GM18508 (cell line): Measurements from ENCODE around the gene NOC4L.
A peak's percentile ranks its signal among the peaks of the same experiment; 100 is the strongest.
"Not testable (repeated sequence)": the region's sequence is repeated elsewhere in the genome, so short reads cannot be mapped to it uniquely, and the experiment has no call there.

ENCODE experiments used
- ATAC-seq: cut with Tn5 transposase; IDR thresholded peaks from one replicate; pipeline ENCODE4 v1.9.1; 2021; ENCODE audit warnings: moderate number of reproducible peaks; ENCODE audit not compliant: insufficient read depth, unreplicated experiment

The NOC4L gene

DNA sequence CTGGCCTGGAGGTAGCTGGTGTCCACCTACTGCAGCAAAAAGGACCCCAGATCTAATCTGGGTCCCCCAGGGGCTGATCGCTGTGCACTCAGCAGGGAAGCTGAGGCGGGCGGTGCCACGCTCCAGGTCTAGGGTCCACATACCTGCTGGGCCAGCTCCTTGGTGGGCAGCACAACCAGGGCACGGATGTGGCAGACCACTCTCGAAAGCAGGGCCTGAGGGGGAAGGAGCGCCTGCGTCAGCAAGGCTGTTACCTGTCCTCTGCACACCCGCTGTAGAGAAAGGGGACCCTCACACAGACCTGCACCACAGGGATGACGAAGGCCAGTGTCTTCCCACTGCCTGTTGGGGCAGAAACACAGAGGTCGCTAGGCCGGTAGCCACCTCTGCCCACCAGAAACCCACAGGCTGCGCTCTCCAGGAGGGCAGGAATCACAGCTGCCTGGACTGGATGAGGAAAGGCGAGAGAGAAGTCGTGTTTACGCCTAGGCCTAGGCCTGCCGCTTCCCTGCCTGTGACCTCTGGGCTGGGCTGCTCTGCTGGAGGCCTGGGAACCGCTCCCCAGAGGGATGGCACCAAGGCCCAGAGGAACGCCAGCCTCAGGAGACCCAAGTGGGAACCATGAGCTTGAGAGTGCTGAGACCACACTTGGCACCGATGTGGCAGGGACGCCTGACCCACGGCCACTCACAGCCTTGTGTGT, 2.1 kb upstream of the NOC4L start:
- no peak for ATAC-seq

GRCh38 chr12:132142679-132143335, 1.4 kb upstream of the NOC4L start:
- no peak for ATAC-seq

- ATAC-seq, result peak; percentile 9
Measured at GRCh38 chr12:132143336-132144071, 753 bp upstream of the NOC4L start.

DNA sequence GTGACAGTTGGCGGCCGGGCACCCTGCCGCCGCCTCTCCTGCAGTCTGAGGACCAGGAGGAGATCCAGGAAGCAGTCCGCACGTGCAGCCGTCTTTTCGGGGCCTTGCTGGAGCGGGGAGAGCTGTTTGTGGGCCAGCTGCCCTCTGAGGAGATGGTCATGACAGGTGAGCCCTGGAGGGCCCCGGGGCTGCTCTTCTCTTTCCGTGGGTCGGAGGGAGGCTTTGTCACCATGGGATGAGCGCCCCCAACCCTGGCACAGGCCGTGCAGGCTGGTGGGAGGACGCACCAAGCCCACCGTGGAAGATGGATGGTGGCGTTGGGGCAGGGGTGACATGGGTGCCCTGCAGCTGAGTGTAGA, 532 bp downstream of the NOC4L start:
- no peak for ATAC-seq

- no peak for ATAC-seq
Measured at GRCh38 chr12:132145334-132145733, 1.1 kb downstream of the NOC4L start.

DNA sequence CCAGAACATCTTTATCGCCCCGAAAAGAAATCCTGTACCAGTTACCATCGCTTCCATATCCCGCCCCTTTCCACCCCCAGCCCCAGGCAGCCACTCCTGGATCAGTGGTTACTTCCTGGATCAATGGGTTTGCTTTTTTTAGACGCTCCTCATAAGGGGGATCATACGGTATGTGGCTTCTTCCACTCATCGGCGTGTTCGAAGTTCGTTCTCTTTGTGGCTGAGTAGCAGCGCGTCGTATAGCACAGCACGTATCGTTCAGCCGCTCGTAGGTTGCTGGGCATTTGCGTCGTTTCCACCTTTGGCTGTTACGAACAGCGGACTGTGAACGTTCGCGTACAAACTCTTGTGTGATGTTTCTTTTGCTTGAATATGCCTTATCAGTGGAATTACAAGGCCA, 1.8 kb downstream of the NOC4L start:
- ATAC-seq, result no peak

GRCh38 chr12:132146772-132147422, 2.6 kb downstream of the NOC4L start:
- ATAC-seq, result no peak

DNA sequence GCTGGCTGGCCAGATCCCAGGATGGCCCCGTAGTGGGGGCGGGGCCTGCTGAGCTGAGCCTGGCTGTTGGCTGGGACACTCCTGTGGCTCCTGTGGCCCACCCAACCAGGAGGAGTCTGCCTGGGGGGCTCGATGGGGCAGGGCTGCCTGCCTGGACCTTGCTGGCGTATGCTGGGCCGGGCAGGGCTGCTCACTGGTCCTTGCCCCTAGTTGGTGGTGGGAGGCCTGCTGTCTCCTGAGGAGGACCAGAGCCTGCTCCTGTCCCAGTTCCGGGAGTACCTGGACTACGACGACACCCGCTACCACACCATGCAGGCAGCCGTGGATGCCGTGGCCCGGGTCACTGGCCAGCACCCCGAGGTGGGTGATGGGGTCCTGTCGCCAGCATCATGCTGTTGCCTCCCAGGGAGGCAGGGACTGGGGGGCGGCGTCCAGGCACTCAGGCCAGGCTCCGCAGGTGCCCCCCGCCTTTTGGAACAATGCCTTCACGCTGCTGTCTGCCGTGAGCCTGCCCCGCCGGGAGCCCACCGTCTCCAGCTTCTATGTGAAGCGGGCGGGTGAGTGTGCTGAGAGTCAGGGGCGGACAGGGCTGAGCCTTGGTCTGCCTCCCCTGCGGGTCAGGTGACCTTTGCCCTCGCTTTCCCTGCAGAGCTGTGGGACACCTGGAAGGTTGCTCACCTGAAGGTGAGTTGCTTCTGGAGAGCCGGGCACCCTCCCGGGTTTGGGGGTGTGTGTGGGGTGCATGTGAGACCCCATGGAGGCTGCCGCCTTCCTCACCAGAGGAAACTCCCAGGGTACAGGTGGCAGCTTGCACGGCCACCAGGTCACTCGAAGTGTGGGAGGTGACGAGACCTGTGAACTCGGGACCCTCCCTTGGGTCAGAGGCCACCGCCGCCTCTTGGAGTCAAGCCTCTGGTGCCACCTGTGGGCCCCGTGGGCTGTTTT, 3.4 kb downstream of the NOC4L start:
- ATAC-seq, result no peak

GRCh38 chr12:132148368-132149045, 4.2 kb downstream of the NOC4L start:
- no peak for ATAC-seq

DNA sequence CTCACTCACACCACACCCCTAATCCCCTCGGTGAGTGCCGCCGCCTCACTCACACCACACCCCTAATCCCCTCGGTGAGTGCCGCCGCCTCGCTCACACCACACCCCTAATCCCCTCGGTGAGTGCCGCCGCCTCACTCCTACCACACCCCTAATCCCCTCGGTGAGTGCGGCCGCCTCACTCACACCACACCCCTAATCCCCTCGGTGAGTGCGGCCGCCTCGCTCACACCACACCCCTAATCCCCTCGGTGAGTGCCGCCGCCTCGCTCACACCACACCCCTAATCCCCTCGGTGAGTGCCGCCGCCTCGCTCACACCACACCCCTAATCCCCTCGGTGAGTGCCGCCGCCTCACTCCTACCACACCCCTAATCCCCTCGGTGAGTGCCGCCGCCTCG, 5.3 kb downstream of the NOC4L start:
- not testable (repeated sequence) for ATAC-seq

- no peak for ATAC-seq
Measured at GRCh38 chr12:132150780-132151144, 6.5 kb downstream of the NOC4L start.

DNA sequence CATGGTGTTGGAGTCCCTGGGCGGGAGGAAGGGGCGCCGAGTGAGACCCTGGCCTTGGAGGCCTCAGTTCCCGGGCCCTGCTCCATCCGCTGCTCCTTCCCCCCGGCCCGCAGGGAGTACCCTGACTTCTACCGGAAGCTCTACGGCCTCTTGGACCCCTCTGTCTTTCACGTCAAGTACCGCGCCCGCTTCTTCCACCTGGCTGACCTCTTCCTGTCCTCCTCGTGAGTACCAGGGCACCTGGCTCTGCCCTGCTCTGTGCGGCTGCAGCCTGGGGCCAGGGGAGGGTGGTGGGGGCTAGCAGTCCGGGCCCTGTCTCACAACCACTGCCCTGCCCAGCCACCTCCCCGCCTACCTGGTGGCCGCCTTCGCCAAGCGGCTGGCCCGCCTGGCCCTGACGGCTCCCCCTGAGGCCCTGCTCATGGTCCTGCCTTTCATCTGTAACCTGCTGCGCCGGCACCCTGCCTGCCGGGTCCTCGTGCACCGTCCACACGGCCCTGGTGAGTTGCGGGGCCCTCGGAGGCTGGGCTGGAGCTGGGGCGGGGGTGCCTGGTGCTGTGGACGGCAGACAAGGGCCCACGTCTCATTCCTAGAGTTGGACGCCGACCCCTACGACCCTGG, 7.0 kb downstream of the NOC4L start:
- ATAC-seq, result no peak

- ATAC-seq, result no peak
Measured at GRCh38 chr12:132151766-132152410, 7.6 kb downstream of the NOC4L start.

GRCh38 chr12:132152411-132152821, 8.2 kb downstream of the NOC4L start:
- ATAC-seq, result no peak

DNA sequence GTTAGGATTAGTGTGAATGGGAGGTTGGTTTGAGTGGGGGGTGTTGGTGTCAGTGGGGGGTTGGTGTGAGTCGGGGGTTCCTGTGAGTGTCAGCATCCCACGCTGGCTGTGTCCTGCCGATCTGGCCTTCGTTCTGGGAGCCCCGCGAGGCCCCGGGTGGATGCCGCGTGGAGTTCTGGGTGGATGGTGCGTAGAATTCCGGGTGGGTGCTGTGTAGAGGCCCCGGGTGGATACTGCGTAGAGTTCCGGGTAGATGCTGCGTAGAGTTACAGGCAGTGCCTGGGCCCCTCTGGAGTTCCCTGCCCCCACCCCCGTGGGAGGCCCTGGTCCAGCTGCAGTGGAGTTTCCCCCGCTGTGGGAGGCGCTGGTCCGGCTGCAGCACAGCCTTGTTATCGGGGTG, 8.7 kb downstream of the NOC4L start:
- no peak for ATAC-seq

DNA sequence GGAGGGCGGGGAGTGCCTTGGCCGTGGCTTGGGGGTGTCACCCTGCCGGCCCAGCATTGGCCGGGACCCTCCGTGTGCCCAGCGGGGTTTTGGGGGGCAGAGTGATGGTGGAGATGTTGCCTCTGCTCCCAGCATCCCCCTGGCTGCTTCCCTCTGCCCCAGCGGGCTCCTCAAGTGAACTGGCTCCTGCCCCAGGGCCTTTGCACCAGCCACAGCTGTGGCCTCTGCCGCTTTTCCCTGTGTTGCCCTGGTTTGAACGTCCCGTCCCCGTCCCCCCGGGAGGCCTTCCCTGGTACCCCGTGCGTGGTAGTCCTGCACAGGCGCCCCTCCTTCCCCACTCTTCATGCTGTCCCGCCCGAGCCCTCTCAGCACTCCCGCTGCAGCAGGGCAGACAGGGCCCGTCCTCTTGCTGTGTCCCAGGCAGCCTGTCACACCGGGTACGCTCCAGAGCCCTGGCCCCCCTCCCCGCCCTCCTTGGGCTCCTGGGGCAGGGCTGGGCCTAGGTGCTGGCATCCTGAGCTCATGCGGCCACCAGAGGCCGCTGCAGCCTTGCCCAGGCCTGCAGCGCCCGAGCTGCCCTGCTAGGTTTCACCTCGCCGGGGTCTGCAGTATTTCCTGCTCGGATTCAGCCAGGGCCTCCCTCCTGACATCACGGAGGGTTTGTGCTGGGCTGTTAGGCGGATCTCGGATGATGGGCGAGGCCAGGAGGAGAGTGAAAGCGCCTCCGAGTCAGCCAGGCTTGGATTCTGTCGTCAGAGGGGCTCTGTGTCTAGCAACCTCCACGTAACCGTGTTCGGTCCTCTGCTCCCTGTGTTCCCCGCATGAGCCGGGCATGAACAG, 9.5 kb downstream of the NOC4L start:
- no peak for ATAC-seq

DNA sequence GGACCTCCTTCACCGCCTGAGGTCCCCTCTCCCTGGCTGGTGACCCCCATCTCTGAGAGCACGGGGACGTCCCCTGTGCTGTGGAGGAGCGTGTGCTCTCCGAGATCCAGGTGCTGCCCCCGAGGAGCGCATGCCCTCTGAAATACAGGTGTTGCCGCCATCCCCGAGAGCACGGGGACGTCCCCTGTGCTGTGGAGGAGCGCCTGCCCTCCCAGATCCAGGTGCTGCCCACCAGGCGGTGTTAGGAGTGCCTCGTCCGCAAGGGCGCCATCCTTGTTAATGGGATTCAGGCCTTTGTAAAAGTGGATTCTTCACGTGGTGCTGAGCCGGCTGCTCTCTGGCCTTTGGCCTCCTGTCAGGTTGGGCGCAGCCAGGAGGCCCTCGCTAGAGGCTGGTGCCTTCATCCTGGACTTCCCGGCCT, 10.1 kb downstream of the NOC4L start:
- no peak for ATAC-seq
